GM21381 (cell line): ENCODE data around the gene SLC22A12.
"Not testable (repeated sequence)": the region's sequence is repeated elsewhere in the genome, so short reads cannot be mapped to it uniquely, and the experiment has no call there.

Source experiments
- ATAC-seq: cut with Tn5 transposase; IDR thresholded peaks from one replicate; pipeline ENCODE4 v1.9.1; 2021; ENCODE audit warnings: mild to moderate bottlenecking, moderate library complexity; ENCODE audit not compliant: unreplicated experiment

The SLC22A12 gene

DNA sequence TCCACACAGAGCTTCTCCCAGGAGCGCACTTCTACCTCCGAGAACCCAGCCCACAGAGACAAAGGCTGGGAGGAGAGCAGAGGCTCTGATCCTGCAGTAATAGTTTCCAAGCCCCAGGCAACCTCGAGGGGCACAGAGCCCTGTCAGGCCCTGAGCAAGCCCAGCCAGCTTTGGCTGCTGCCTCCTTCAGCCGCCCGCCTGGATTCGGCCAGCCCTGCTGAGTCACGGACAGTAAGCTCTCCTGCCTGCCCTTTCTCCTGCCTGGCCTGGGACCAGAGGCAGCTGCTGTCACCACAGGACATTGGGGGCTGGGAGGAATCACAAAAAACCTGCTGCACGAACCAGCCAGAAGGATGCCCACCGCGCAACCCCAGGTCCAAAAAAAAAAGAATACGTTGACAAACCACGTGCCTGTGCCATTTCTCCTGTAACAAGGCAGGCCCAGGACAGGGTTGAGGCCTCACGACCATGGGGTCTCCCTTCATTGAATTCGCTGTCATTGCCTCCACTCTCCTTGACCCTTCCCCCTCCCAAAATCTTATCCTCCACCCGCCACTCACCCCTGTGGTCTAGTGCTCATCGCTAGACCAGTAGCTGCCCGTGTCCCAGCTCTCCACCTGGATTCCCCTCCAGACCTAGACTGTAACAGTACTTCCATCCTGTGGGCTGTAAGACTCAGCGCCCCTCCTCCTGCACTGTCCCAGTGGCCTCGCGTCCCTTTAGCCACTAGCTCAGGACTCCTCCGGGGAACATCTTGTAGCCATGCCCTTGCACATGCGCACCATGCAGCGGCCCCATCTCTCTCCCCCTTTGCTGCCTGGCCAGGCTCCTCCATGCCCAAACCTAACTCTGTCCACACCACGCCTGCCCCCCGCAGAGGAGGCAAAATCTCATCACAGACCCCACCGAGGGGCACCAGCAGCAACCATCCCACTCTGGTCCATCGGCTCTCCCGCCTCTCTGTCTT, 7.4 kb upstream of the SLC22A12 start:
- no peak for ATAC-seq

DNA sequence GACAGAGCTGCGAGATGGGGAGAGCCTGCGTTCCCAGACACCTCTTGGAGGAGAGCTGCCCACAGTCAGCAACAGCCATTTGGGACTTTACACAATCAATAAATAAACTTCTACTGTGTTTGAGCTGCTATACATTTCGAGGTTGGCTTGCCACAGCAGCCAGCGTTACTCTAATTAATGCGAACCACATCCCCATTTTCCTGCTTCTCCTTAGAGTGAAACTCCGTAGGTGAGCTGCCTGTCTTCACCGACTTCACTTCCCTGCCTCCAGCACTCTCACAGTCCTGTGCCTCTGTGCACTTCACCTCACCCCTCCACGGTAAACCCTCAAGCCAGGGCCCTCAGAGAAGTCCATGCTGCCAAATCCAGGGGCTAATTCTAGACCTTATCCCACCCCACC, 5.9 kb upstream of the SLC22A12 start:
- no peak for ATAC-seq

DNA sequence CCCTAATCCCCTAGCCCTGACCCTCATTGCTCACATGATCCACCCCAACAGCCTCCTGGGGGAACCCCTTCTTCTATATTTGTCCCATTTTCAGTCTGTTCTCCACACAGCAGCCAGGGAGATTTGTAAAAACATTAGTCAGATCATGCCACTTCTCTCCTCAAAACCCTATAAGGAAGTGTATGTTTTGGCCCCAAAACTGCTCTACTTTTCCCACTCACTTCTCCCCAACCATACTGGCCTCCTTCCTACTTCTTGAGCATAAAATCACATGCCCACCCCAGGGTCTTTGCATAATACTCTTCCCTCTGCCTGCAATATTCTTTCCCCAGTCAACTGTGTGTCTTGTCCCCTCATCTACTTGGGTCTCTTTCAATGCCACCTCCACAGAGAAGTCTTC, 4.7 kb upstream of the SLC22A12 start:
- no peak for ATAC-seq

DNA sequence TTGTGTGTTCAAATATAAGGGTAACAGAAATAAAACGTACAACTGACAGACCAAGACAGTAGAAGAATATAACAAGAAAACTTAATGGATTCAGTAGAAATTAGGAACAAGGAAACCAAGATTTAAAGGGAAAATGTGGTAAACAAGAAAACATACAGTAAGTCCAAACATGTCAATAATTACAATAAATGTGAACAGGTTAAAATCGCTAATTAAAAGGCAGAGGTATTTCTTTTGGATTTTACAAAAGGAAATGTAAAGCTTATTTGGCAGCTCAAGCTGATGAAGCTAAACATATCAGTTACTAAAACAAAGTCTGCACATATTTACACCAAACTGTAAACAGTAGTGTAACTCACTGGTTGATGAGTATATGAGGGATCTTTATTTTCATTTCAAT, 2.3 kb upstream of the SLC22A12 start:
- ATAC-seq, result no peak

DNA sequence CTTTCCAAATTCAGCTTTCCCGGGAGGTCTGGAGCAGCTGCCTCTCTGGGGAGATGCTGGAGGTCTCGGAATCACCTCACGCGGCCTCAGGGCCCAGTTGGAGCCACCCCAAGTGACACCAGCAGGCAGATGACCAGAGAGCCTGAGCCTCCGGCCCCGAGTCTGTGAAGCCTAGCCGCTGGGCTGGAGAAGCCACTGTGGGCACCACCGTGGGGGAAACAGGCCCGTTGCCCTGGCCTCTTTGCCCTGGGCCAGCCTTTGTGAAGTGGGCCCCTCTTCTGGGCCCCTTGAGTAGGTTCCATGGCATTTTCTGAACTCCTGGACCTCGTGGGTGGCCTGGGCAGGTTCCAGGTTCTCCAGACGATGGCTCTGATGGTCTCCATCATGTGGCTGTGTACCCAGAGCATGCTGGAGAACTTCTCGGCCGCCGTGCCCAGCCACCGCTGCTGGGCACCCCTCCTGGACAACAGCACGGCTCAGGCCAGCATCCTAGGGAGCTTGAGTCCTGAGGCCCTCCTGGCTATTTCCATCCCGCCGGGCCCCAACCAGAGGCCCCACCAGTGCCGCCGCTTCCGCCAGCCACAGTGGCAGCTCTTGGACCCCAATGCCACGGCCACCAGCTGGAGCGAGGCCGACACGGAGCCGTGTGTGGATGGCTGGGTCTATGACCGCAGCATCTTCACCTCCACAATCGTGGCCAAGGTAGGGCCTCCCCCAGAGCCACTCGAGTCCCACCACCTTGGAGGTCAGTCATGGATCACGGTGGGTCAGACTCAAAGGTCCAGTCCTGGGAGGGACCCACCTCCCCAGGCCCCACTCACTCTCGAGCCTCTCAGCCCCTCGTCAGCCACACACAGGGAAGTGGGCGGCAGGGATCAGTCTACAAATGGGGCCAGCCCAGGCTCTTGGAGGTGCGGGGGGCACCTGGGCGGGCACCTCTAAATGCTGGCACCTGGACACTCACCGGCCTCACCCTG, 525 bp downstream of the SLC22A12 start:
- no peak for ATAC-seq

DNA sequence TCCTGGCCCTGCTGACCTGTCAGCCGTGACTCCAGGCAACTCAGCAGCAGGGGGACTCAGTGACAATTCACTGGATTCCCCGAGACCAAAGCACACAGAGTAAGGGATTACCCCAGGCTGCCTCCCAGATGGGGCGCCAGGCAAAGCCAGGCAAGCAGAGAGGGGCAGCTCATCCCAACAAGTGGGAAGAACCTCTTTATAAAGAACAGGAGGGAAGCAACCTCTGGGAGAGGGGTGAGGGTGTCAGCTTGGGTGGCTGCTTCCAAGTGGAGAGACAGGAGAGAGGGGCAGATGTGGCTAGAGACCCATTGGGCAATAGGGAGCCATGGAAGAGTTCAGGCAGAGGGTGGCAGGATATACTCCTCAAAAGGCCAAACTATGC, 1.2 kb downstream of the SLC22A12 start:
- ATAC-seq, result no peak

DNA sequence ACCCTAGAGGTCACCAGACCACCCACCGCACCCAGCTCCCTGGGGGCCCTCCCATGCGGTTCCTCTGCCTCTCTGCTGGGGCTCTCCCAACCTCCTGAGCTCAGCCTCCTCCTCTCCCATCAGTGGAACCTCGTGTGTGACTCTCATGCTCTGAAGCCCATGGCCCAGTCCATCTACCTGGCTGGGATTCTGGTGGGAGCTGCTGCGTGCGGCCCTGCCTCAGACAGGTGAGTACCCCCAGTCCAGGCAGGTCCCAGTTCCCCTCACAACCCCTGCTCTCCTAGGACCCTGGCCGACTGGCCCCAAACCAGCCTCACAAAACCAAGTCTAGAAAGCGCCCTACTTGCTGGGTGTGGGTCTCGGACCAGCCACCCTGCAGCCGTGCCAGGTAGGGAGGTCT, 1.6 kb downstream of the SLC22A12 start:
- no peak for ATAC-seq

DNA sequence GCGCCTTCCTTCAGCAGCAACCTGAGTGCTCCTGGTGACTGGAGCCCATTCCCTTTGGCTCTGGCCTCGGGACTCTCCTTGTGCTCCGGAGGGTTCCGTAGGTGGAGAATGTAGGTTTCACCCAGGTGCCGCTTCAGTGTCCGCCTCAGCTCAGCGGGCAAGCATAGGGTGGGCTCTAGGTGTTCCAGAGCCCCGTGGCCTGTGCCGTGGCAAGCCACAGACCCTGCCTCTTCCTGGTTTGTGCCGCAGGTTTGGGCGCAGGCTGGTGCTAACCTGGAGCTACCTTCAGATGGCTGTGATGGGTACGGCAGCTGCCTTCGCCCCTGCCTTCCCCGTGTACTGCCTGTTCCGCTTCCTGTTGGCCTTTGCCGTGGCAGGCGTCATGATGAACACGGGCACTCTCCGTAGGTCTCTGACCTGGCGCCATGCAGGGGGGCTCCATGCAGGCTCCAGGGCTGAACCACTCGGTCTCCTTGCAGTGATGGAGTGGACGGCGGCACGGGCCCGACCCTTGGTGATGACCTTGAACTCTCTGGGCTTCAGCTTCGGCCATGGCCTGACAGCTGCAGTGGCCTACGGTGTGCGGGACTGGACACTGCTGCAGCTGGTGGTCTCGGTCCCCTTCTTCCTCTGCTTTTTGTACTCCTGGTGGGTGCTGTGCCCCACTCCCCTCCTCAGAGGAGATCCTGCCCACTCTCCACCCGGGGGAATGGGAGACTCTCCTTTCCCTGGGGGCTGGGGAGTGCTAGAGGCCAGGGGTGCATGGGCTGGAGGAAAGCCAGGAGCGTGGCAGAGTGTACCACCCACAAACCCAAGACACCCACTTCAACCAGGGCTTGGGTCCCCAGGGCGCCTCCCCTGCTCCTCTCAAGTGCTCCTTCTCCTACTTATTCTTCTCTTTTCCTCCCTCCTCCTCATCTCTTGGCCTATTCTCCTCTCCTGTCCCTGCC, 2.4 kb downstream of the SLC22A12 start:
- no peak for ATAC-seq

DNA sequence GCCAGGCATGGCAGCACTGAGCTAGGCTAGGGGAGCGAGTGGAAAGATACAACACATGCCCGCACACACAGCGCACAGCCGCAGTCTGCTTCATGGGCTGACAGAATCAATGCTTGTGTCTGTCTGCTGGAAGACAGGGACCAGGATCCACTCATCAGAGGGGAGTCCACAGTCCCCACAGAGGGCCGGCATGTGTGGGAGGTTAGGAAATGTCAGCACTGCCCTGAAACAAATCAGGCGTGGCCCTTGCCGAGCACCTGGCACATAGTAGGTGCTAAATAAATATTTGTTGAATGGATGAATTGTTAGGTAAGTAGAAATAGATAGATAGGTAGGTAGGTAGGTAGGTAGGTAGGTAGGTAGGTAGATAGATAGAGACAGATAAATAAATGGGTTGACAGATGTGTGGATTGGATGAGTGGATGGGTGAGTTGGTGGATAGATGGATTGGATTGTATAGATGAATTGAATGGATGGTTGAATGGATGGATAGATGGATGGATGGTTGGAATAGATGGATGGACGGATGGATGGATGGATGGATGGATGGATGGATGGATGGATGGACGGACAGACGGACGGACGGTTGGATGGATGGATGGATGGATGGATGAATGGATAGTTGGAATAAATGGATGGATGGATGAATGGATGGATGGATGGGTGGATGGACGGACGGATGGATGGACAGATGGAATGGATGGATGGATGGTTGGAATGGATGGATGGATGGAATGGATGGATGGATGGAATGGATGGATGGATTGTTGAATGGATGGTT, 3.3 kb downstream of the SLC22A12 start:
- no peak for ATAC-seq

DNA sequence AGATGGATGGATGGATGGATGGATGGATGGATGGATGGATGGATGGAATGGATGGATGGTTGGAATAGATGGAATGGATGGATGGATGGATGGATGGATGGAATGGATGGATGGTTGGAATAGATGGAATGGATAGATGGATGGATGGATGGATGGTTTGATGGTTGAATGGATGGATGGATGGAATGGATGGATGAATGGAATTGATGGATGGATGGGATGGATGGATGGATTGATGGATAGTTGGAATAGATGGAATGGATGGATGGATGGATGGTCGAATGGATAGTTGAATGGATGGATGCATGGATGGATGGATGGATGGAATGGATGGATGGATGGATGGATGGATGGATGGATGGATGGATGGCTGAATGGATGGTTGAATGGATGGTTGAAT, 4.9 kb downstream of the SLC22A12 start:
- ATAC-seq, result not testable (repeated sequence)

DNA sequence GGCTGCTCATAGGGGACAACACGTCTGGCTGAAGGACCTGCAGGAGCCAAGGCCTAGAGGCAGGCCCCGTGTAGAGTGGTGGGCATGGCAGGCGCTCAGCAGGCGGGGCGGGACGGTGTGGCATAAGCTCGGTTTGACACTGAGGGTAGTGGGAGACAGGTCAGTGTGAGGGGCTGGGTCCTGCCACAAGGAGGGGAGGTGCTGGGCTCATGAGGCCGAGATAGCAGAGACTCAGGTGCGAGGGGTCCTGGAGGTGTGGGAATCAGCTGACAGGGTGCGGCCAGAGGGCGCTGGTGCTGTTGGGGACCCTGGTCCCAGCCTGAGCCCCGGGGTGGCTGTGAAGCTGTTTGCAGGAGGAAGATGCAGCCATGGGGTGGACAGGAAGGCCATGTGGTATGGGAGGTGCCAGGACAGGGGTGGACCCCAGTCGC, 6.7 kb downstream of the SLC22A12 start:
- ATAC-seq, result no peak

DNA sequence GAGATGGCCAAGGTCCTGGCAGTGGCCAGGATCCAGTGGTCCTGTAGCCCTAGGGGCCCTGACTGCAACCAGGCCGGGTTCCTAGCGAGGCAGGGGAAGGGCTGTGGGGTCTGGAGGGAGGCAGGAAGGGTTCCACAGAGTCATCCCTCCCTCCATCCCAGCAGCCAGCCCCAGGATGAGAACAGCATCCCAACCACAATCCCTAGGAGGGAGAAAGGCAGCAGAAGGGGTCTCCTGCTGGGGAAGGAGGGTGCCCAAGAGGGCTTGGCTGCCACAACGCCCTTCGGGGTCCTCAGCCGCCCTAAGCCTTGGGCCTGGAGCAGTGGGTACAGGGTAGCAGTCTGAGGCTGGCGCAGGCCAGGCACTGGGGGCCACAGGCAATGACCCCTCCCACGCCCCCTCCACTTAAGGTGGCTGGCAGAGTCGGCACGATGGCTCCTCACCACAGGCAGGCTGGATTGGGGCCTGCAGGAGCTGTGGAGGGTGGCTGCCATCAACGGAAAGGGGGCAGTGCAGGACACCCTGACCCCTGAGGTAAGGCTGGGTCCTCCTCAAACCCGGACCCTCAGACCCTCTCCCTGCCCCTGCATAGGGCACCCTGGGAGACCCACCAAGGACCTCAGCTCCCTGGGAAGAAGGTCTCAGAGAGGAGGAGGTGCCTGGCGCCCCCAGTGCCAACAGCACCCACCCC, 7.2 kb downstream of the SLC22A12 start:
- ATAC-seq, result no peak

DNA sequence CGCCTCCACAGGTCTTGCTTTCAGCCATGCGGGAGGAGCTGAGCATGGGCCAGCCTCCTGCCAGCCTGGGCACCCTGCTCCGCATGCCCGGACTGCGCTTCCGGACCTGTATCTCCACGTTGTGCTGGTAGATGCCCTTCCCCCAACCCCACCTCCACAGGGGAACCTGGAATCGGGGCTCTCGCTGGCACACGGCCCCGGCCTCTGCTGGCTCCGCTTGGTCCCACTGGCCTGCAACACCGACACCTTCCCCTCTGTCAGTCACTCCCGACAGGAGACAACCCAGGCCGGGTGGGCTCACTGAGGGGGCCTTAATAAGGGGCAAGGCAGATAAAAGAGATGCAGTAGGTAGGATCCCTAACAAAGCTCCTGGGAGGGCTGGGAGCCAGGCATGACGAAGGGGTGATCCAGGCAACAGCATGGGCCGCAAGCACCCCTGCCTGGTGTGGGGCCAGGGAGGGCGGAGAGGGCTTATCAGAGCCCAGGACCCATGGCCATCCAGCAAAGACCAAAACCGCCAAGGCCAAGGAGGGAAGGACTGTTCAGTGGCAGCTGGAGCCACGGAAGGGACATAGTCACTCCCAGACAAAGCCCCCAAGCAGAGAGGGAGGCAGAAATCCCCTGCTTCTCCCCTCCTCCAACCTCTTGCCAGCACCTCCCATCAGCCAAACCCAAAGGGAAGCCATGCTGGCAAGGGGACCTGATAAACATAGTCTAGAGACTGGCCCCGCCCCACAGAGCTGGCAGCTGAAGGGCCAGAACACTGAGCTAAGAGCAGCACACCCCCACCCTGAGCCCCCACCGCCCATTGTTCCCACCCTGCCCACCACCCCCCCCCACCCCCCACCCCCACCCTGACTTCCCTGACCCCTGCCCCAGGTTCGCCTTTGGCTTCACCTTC, 8.0 kb downstream of the SLC22A12 start:
- no peak for ATAC-seq

DNA sequence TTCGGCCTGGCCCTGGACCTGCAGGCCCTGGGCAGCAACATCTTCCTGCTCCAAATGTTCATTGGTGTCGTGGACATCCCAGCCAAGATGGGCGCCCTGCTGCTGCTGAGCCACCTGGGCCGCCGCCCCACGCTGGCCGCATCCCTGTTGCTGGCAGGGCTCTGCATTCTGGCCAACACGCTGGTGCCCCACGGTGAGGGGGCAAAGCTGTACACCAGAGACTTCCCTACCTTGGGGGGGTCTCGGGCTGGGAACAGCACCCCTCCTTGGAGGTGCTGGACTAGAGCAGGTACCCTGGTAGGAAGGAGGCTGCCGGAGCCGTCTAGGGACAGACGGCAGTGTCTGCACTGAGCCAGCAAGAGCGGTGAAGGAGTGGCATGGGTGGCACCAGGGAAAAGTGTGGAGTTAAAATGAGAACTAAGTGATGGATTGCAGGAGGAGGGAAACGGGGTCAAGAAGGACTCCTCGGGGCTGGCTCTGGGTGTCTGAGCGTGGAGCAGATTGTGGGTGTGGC, 8.7 kb downstream of the SLC22A12 start:
- ATAC-seq, result no peak

DNA sequence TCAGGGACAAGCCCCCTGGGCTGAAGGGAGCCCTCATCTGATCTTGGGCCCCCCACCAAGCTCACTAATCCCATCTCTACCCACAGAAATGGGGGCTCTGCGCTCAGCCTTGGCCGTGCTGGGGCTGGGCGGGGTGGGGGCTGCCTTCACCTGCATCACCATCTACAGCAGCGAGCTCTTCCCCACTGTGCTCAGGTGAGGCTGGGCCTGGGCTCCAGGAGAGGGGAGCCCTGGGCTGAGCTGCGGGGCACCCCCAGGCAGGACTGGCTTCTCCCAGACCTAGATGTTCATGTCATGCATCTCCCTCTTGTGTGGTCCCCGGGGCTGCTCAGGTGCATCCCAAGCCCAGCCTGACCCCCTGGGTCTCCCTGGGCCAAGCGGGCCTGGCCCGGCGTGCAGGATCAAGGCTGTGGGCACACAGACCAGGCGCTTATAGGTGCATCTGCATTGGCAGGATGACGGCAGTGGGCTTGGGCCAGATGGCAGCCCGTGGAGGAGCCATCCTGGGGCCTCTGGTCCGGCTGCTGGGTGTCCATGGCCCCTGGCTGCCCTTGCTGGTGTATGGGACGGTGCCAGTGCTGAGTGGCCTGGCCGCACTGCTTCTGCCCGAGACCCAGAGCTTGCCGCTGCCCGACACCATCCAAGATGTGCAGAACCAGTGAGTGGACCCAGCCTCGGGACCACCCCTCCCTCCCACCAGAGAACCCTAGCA, 9.4 kb downstream of the SLC22A12 start:
- ATAC-seq, result no peak

DNA sequence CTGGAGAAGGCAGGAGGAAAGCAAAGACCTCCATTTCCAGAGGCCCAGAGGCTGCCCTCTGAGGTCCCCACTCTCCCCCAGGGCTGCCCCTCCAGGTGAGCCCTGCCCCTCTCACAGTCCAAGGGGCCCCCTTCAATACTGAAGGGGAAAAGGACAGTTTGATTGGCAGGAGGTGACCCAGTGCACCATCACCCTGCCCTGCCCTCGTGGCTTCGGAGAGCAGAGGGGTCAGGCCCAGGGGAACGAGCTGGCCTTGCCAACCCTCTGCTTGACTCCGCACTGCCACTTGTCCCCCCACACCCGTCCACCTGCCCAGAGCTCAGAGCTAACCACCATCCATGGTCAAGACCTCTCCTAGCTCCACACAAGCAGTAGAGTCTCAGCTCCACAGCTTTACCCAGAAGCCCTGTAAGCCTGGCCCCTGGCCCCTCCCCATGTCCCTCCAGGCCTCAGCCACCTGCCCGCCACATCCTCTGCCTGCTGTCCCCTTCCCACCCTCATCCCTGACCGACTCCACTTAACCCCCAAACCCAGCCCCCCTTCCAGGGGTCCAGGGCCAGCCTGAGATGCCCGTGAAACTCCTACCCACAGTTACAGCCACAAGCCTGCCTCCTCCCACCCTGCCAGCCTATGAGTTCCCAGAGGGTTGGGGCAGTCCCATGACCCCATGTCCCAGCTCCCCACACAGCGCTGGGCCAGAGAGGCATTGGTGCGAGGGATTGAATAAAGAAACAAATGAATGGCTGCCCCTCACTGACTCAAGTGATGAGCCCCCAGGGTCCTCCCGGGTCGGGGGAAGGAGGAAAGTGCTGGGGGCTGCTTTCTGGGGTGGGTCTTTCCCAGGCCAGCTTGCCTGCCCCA, 10.8 kb downstream of the SLC22A12 start:
- no peak for ATAC-seq
